Measurements from ENCODE around the gene SERPINA3.
"Not testable (repeated sequence)": the region's sequence is repeated elsewhere in the genome, so short reads cannot be mapped to it uniquely, and the experiment has no call there.

Gene SERPINA3

GRCh38 chr14:94635154-94635553 lies 23.0 kb downstream of the SERPINA3 start:
- Histone ChIP-seq H3F3A (ENCODE audit: control insufficient read depth, insufficient read depth) (no peaks in the 10 kb centered on the region), H3K27me3 (ENCODE audit: control insufficient read depth, low read length) (no peaks in the 10 kb centered on the region), H3K4me3 (ENCODE audit: low read length) (no peak overlapping the region), H4K20me1 (ENCODE audit: control insufficient read depth, insufficient read depth, low read depth, low read length) (no peaks in the 10 kb centered on the region), H3K9me2 (replicated peaks; ENCODE audit: control insufficient read depth, low read length) (no peaks in the 10 kb centered on the region), H3K4me2 (ENCODE audit: low read length) (no peak overlapping the region), H3K9me3 (ENCODE audit: control insufficient read depth, insufficient read depth, low read length) (no peaks in the 10 kb centered on the region), H3K36me3 (ENCODE audit: control insufficient read depth, low read length) (no peaks in the 10 kb centered on the region), H3K4me1 (ENCODE audit: control insufficient read depth, low read length) (no peaks in the 10 kb centered on the region), H3K79me2 (ENCODE audit: control insufficient read depth, low read length) (no peaks in the 10 kb centered on the region), H3K27ac (ENCODE audit: low read depth, low read length) (no peak overlapping the region)
- TF ChIP-seq EZH2phosphoT487 (IDR thresholded peaks at IDR 0.05; ENCODE audit: borderline replicate concordance, low read length), result no peak
- no peak for TF ChIP-seq CTCF (IDR thresholded peaks at IDR 0.05; ENCODE audit: low read depth, low read length, poor library complexity, severe bottlenecking)

GRCh38 chr14:94636744-94637412 lies 24.7 kb downstream of the SERPINA3 start:
- no peaks in the 10 kb centered on the region for H3K36me3 ChIP-seq (ENCODE audit: control insufficient read depth, low read length)
- no peaks in the 10 kb centered on the region for H3K79me2 ChIP-seq (ENCODE audit: control insufficient read depth, low read length)
- no peaks in the 10 kb centered on the region for H3K9me2 ChIP-seq (replicated peaks; ENCODE audit: control insufficient read depth, low read length)
- no peaks in the 10 kb centered on the region for H3K9me3 ChIP-seq (ENCODE audit: control insufficient read depth, insufficient read depth, low read length)
- H3K27me3 ChIP-seq (ENCODE audit: control insufficient read depth, low read length), result no peaks in the 10 kb centered on the region
- no peaks in the 10 kb centered on the region for H3K4me1 ChIP-seq (ENCODE audit: control insufficient read depth, low read length)
- no peak overlapping the region for H3K27ac ChIP-seq (ENCODE audit: low read depth, low read length)
- no peaks in the 10 kb centered on the region for H4K20me1 ChIP-seq (ENCODE audit: control insufficient read depth, insufficient read depth, low read depth, low read length)
- no peak overlapping the region for H3K4me3 ChIP-seq (ENCODE audit: low read length)
- H3F3A ChIP-seq (ENCODE audit: control insufficient read depth, insufficient read depth), result no peaks in the 10 kb centered on the region
- TF ChIP-seq CTCF (IDR thresholded peaks at IDR 0.05; ENCODE audit: low read depth, low read length, poor library complexity, severe bottlenecking) (peak; percentile 20), EZH2phosphoT487 (IDR thresholded peaks at IDR 0.05; ENCODE audit: borderline replicate concordance, low read length) (no peak)
- H3K4me2 ChIP-seq (ENCODE audit: low read length), result no peak overlapping the region

- not testable (repeated sequence) for H4K20me1 ChIP-seq (ENCODE audit: control insufficient read depth, insufficient read depth, low read depth, low read length); H3K27ac ChIP-seq (ENCODE audit: low read depth, low read length); H3K9me3 ChIP-seq (ENCODE audit: control insufficient read depth, insufficient read depth, low read length); H3F3A ChIP-seq (ENCODE audit: control insufficient read depth, insufficient read depth); H3K4me2 ChIP-seq (ENCODE audit: low read length); H3K36me3 ChIP-seq (ENCODE audit: control insufficient read depth, low read length); H3K4me1 ChIP-seq (ENCODE audit: control insufficient read depth, low read length); H3K79me2 ChIP-seq (ENCODE audit: control insufficient read depth, low read length); H3K9me2 ChIP-seq (replicated peaks; ENCODE audit: control insufficient read depth, low read length); H3K27me3 ChIP-seq (ENCODE audit: control insufficient read depth, low read length); H3K4me3 ChIP-seq (ENCODE audit: low read length)
Observed at GRCh38 chr14:94637814-94638213, 25.6 kb downstream of the SERPINA3 start.

GRCh38 chr14:94638339-94638738 lies 26.1 kb downstream of the SERPINA3 start:
- Histone ChIP-seq H3K4me1 (ENCODE audit: control insufficient read depth, low read length) (no peaks in the 10 kb centered on the region), H3K9me3 (ENCODE audit: control insufficient read depth, insufficient read depth, low read length) (no peaks in the 10 kb centered on the region), H3K79me2 (ENCODE audit: control insufficient read depth, low read length) (no peaks in the 10 kb centered on the region), H3K27me3 (ENCODE audit: control insufficient read depth, low read length) (no peaks in the 10 kb centered on the region), H4K20me1 (ENCODE audit: control insufficient read depth, insufficient read depth, low read depth, low read length) (no peaks in the 10 kb centered on the region), H3F3A (ENCODE audit: control insufficient read depth, insufficient read depth) (no peaks in the 10 kb centered on the region), H3K9me2 (replicated peaks; ENCODE audit: control insufficient read depth, low read length) (no peaks in the 10 kb centered on the region), H3K4me2 (ENCODE audit: low read length) (no peak overlapping the region), H3K27ac (ENCODE audit: low read depth, low read length) (no peak overlapping the region), H3K36me3 (ENCODE audit: control insufficient read depth, low read length) (no peaks in the 10 kb centered on the region), H3K4me3 (ENCODE audit: low read length) (no peak overlapping the region)
- TF ChIP-seq CTCF (IDR thresholded peaks at IDR 0.05; ENCODE audit: low read depth, low read length, poor library complexity, severe bottlenecking) (no peak), EZH2phosphoT487 (IDR thresholded peaks at IDR 0.05; ENCODE audit: borderline replicate concordance, low read length) (no peak)

Data from DOHH2 (cell line).